ENCODE measurements around the gene SHISA4. TPM values are rescaled to one million over a fixed set of nuclear protein-coding genes. Genes with fewer than 3 reads are reported as not detected.

Gene SHISA4
- total and polyA plus RNA-seq, 2 of the 8 experiments (the other 6 are each of a cell fraction or from before 2014, with no cell fraction given): 7.8 to 28.9 TPM

GRCh38 chr1:201930137-201930536, 41.4 kb downstream of the SHISA4 start:
- Histone ChIP-seq H3K4ac (replicated peaks; ENCODE audit: insufficient read length, low read depth, low read length) (no peak overlapping the region), H4K20me1 (replicated peaks in 1 of 2; ENCODE audit: control insufficient read depth in 1 of 2, insufficient read depth in 2 of 2, low read length in 2 of 2) (no peaks in the 10 kb centered on the region), H2BK5ac (ENCODE audit: low read depth, low read length) (no peak overlapping the region), H3K18ac (ENCODE audit: extremely low read depth, low read length) (no peak overlapping the region), H4K91ac (replicated peaks; ENCODE audit: insufficient read length, low read length) (no peak overlapping the region), H2BK12ac (ENCODE audit: low read depth, low read length) (no peak overlapping the region), H3K9me3 (ENCODE audit: insufficient read depth in 2 of 2, low read depth in 1 of 2, low read length in 1 of 2) (no peaks in the 10 kb centered on the region), H3K14ac (ENCODE audit: insufficient read length) (no peak overlapping the region), H2AK5ac (ENCODE audit: low read depth, low read length) (no peak overlapping the region), H3K36me3 (ENCODE audit: control insufficient read depth in 2 of 4, insufficient read depth in 4 of 4, low read length in 3 of 4) (no peaks in the 10 kb centered on the region), H3K23ac (ENCODE audit: insufficient read length) (no peak overlapping the region), H2BK15ac (ENCODE audit: low read length) (no peak overlapping the region), H3K56ac (replicated peaks; ENCODE audit: insufficient read length, low read depth, low read length) (no peak overlapping the region), H3K4me2 (ENCODE audit: insufficient read depth in 1 of 2, low read depth in 2 of 2, low read length in 2 of 2) (no peak overlapping the region), H3K79me2 (ENCODE audit: control insufficient read depth in 1 of 2, insufficient read depth in 2 of 2, low read length in 2 of 2) (no peaks in the 10 kb centered on the region), H2BK120ac (replicated peaks; ENCODE audit: low read depth, low read length) (no peak overlapping the region), H3K27ac (ENCODE audit: low read depth, low read length) (no peak overlapping the region), H2BK20ac (ENCODE audit: low read length) (no peak overlapping the region), H3K4me3 (ENCODE audit: extremely low read depth in 1 of 4, insufficient read depth in 2 of 4, low read depth in 3 of 4, low read length in 4 of 4) (no peak overlapping the region), H4K5ac (ENCODE audit: insufficient read length, low read depth, low read length) (no peak overlapping the region), H2AFZ (ENCODE audit: low read length) (no peak overlapping the region), H4K8ac (ENCODE audit: extremely low read depth, insufficient read depth, low read length) (no peak overlapping the region), H3K27me3 (replicated peaks in 1 of 4; ENCODE audit: control insufficient read depth in 3 of 4, extremely low read depth in 1 of 4, insufficient read depth in 3 of 4, low read length in 3 of 4) (no peaks in the 10 kb centered on the region), H3K4me1 (replicated peaks in 1 of 4; ENCODE audit: control insufficient read depth in 3 of 4, insufficient read depth in 4 of 4, low read length in 3 of 4) (no peaks in the 10 kb centered on the region), H3K79me1 (ENCODE audit: low read depth, low read length) (no peaks in the 10 kb centered on the region), H3K9ac (replicated peaks in 1 of 4; ENCODE audit: extremely low read depth in 1 of 4, low read depth in 3 of 4, low read length in 3 of 4) (no peak overlapping the region), H3K23me2 (ENCODE audit: low read depth, low read length) (no peaks in the 10 kb centered on the region)
- POLR2A ChIA-PET (ENCODE audit: partially characterized antibody): interaction anchor here (0.6 kb wide), 1 partner anchor 18 kb away, joined by 4 read pairs; no protein-coding TSS in a partner anchor
- DNase-seq (ENCODE audit: low read depth in 1 of 2, low spot score in 2 of 2): no peak
- FAIRE-seq: no peak
- 91% methylated on average over 4 of the region's 4 CpGs; no CpG with 5 or more reads in 1 of the 2 experiments for WGBS, 2 experiments (ENCODE audit: extremely low coverage in 1 of 2, insufficient coverage in 1 of 2, insufficient read length in 1 of 2, insufficient replicate concordance in 2 of 2, low coverage in 1 of 2, low lambda C conversion rate in 2 of 2, missing lambda C conversion rate in 1 of 2)
- CTCF ChIA-PET (ENCODE audit: partially characterized antibody): interaction anchor here (1.9 to 3.1 kb wide), 2 partner anchors 10 to 34 kb away, joined by 5 to 19 read pairs; no protein-coding TSS in a partner anchor
- no peak for TF ChIP-seq ATF2 (IDR thresholded peaks at IDR 0.05; ENCODE audit: low read length)
- no peak for TF ChIP-seq EGR1 (IDR thresholded peaks at IDR 0.05; ENCODE audit: borderline replicate concordance, low read depth, low read length)
- no peak for TF ChIP-seq JUN (IDR thresholded peaks at IDR 0.05; ENCODE audit: low read depth, low read length)
- TF ChIP-seq SP1 (IDR thresholded peaks at IDR 0.05; ENCODE audit: low read depth, low read length): no peak
- no peak for TF ChIP-seq SIX5 (IDR thresholded peaks at IDR 0.05; ENCODE audit: low read depth, low read length)
- TF ChIP-seq JUND (IDR thresholded peaks at IDR 0.05; ENCODE audit: low read length): no peak
- TF ChIP-seq CTBP2 (IDR thresholded peaks at IDR 0.05; ENCODE audit: borderline replicate concordance, insufficient read depth, insufficient read length, low read length): no peak
- TF ChIP-seq RFX5 (IDR thresholded peaks at IDR 0.05; ENCODE audit: borderline replicate concordance, low read depth, low read length): no peak
- TF ChIP-seq SUZ12 (IDR thresholded peaks at IDR 0.05; ENCODE audit: low read length): no peak
- no peak for TF ChIP-seq BACH1 (IDR thresholded peaks at IDR 0.05; ENCODE audit: low read length)
- TF ChIP-seq TCF12 (IDR thresholded peaks at IDR 0.05; ENCODE audit: low read depth, low read length): no peak
- no peak for TF ChIP-seq USF2 (IDR thresholded peaks at IDR 0.05; ENCODE audit: low read length)

Measured in H1 (cell line).